ENCODE data around the gene MAP1B. TPM values are rescaled to one million over a fixed set of nuclear protein-coding genes. Genes with fewer than 3 reads are reported as not detected.

Gene MAP1B
- polyA plus RNA-seq, 1 donor (not counting 4 experiments of a cell fraction or from before 2014, with no cell fraction given): 3.3 TPM

DNA sequence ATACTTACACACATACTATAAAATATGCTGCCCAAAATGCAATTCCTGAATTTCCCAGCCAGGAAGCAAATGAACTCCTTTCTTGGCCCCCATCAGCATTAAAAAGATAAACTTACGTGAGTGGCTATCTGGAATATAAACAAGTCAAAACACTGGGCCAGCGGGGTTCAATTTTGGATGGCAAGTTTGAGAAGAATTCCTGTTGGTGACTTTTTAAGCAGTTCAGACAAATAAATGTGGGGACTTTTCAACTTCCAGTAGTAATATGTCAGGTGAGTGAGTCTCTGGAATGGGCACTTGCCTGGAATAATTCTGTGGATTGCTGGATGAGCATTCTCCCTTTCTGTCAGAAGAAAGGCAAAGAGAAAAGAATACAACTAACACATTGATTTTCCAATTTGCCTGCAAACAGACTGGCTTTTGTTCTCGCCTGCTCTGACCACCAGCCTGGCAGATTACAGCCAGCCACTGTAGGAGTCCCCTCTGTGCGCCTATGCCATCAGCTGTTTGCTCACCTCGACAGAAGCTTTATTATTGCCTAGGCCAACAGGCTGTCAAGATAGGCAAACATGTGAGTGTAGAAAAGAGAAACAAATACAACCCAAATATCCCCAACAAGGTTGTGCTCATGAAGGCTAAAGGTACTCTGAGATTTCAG is 134.2 kb downstream of the MAP1B start:
- Histone ChIP-seq H3K79me2 (ENCODE audit: control insufficient read depth, insufficient read depth, low read length) (peaks cover 10% of the 10 kb centered on the region), H3K4me2 (ENCODE audit: control insufficient read depth, extremely low read depth, insufficient read depth, low read depth, low read length) (no peak overlapping the region), H3K9me3 (ENCODE audit: control insufficient read depth, low read depth, low read length) (no peaks in the 10 kb centered on the region), H3K36me3 (ENCODE audit: control insufficient read depth in 2 of 2, extremely low read depth in 1 of 2, insufficient read depth in 2 of 2, low read length in 2 of 2) (no peaks in the 10 kb centered on the region), H4K20me1 (ENCODE audit: control insufficient read depth, extremely low read depth, insufficient read depth, low read length) (no peaks in the 10 kb centered on the region), H3K27me3 (ENCODE audit: control insufficient read depth, extremely low read depth, insufficient read depth, low read length) (no peaks in the 10 kb centered on the region), H3K9ac (ENCODE audit: control insufficient read depth, extremely low read depth, insufficient read depth, low read length) (no peak overlapping the region), H3K9me1 (ENCODE audit: control insufficient read depth, extremely low read depth, insufficient read depth, low read length) (no peaks in the 10 kb centered on the region), H3K27ac (ENCODE audit: control insufficient read depth, insufficient read depth, low read length) (no peak overlapping the region), H2AFZ (ENCODE audit: control insufficient read depth, low read length) (no peak overlapping the region), H3K4me3 (ENCODE audit: control insufficient read depth in 2 of 3, extremely low read depth in 1 of 3, insufficient read depth in 2 of 3, low read depth in 1 of 3, low read length in 3 of 3) (no peak overlapping the region), H3K4me1 (ENCODE audit: control insufficient read depth, extremely low read depth, insufficient read depth, low read length) (no peaks in the 10 kb centered on the region)
- no peak for TF ChIP-seq EZH2 (IDR thresholded peaks at IDR 0.05; ENCODE audit: low read length)
- TF ChIP-seq, protein P1, sequence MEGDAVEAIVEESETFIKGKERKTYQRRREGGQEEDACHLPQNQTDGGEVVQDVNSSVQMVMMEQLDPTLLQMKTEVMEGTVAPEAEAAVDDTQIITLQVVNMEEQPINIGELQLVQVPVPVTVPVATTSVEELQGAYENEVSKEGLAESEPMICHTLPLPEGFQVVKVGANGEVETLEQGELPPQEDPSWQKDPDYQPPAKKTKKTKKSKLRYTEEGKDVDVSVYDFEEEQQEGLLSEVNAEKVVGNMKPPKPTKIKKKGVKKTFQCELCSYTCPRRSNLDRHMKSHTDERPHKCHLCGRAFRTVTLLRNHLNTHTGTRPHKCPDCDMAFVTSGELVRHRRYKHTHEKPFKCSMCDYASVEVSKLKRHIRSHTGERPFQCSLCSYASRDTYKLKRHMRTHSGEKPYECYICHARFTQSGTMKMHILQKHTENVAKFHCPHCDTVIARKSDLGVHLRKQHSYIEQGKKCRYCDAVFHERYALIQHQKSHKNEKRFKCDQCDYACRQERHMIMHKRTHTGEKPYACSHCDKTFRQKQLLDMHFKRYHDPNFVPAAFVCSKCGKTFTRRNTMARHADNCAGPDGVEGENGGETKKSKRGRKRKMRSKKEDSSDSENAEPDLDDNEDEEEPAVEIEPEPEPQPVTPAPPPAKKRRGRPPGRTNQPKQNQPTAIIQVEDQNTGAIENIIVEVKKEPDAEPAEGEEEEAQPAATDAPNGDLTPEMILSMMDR (optimal IDR thresholded peaks at IDR 0.05 in 1 of 3, IDR thresholded peaks at IDR 0.05 in 1 of 3, conservative IDR thresholded peaks at IDR 0.05 in 1 of 3; ENCODE audit: extremely low read depth in 1 of 3, insufficient read depth in 2 of 3, low read length in 3 of 3): no peak
- FAIRE-seq (no peak), DNase-seq (ENCODE audit: low read depth, low spot score) (no peak)
- dilution Hi-C loops (cut with MboI; ENCODE audit: extremely low pct_ligation_motif_present, low sequenced_read_pairs): no loop called here

DNA sequence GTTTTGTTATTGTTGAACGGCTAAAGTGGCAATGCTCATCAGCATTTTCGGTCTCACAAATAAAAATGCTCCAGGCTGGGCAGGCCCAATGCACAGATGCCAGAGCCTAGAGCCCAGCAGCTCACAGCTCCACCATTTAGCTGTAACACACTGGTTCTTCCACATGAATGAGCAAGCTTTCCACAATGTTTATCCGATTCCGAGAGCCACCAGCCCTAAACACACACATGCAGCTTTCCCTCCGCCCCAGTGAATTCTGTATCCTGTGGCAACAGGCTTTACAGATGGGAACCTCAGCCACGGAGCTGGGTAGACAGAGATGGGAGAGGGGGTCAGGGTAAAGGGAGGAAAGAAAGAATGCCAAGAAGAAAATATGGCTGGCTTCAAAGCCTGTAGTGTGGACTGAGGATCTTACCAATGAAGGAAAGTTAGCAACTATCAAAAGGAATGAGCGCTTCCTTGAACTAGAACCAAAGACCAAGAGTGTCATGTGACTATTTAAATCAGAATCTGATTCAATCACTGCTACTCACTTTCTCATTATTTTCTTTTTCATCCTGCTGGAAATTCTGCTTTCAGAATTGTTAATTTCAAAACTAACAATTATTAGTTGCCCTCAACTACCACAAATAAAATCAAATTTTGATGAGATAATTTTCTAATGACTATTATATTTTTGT is 135.7 kb downstream of the MAP1B start:
- H4K20me1 ChIP-seq (ENCODE audit: control insufficient read depth, extremely low read depth, insufficient read depth, low read length): no peaks in the 10 kb centered on the region
- dilution Hi-C loops (cut with MboI; ENCODE audit: extremely low pct_ligation_motif_present, low sequenced_read_pairs): no loop called here
- no peaks in the 10 kb centered on the region for H3K36me3 ChIP-seq (ENCODE audit: control insufficient read depth in 2 of 2, extremely low read depth in 1 of 2, insufficient read depth in 2 of 2, low read length in 2 of 2)
- TF ChIP-seq, protein P1 (optimal IDR thresholded peaks at IDR 0.05 in 1 of 3, IDR thresholded peaks at IDR 0.05 in 1 of 3, conservative IDR thresholded peaks at IDR 0.05 in 1 of 3; ENCODE audit: extremely low read depth in 1 of 3, insufficient read depth in 2 of 3, low read length in 3 of 3): no peak
- TF ChIP-seq EZH2 (IDR thresholded peaks at IDR 0.05; ENCODE audit: low read length): no peak
- H3K9ac ChIP-seq (ENCODE audit: control insufficient read depth, extremely low read depth, insufficient read depth, low read length): no peak overlapping the region
- no peak overlapping the region for H2AFZ ChIP-seq (ENCODE audit: control insufficient read depth, low read length)
- no peak overlapping the region for H3K4me3 ChIP-seq (ENCODE audit: control insufficient read depth in 2 of 3, extremely low read depth in 1 of 3, insufficient read depth in 2 of 3, low read depth in 1 of 3, low read length in 3 of 3)
- H3K4me1 ChIP-seq (ENCODE audit: control insufficient read depth, extremely low read depth, insufficient read depth, low read length): peaks cover 5% of the 10 kb centered on the region
- H3K27me3 ChIP-seq (ENCODE audit: control insufficient read depth, extremely low read depth, insufficient read depth, low read length): no peaks in the 10 kb centered on the region
- H3K9me3 ChIP-seq (ENCODE audit: control insufficient read depth, low read depth, low read length): no peaks in the 10 kb centered on the region
- FAIRE-seq (no peak), DNase-seq (ENCODE audit: low read depth, low spot score) (no peak)
- H3K79me2 ChIP-seq (ENCODE audit: control insufficient read depth, insufficient read depth, low read length): peaks cover 12% of the 10 kb centered on the region
- H3K4me2 ChIP-seq (ENCODE audit: control insufficient read depth, extremely low read depth, insufficient read depth, low read depth, low read length): no peak overlapping the region
- no peaks in the 10 kb centered on the region for H3K9me1 ChIP-seq (ENCODE audit: control insufficient read depth, extremely low read depth, insufficient read depth, low read length)
- no peak overlapping the region for H3K27ac ChIP-seq (ENCODE audit: control insufficient read depth, insufficient read depth, low read length)
